ENCODE measurements around the gene PEAK1.
A peak's percentile ranks its signal among the peaks of the same experiment; 100 is the strongest.

The PEAK1 gene

GRCh38 chr15:77354063-77354462, 65.8 kb downstream of the PEAK1 start:
- no peak for ATAC-seq (replicated peaks)
- Mint-ChIP-seq H3K4me1 (ENCODE audit: low read depth in 2 of 2) (peaks cover 0 to 3% of the 10 kb centered on the region in 2 donors), H3K9me3 (no peaks in the 10 kb centered on the region)

DNA sequence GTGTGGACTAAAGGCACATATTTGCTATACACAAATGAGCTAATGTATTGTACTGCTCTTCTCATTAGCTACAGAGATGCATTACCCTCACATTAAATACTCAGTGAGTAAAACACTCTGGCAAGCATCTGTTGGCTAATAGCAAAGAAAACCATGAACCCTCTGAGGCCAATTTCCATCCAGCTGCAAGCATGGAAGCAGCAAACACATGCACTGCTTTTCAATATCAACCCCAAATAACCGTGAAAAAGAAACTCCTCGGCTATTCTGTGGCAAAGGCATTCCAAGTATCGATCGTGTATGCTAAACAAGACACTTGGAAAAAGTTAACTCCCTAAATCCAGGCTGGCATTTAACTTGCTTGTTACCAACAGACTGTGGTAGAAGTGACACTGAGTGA, 67.0 kb downstream of the PEAK1 start:
- H3K36me3 Mint-ChIP-seq (ENCODE audit: insufficient read depth) = no peaks in the 10 kb centered on the region
- DNase-seq (no peak), ATAC-seq (replicated peaks) (no peak)
- H3K4me3 Mint-ChIP-seq = no peak overlapping the region
- H3K27ac Mint-ChIP-seq = no peak overlapping the region
- peaks cover 0 to 3% of the 10 kb centered on the region in 2 donors for H3K4me1 Mint-ChIP-seq (ENCODE audit: low read depth in 2 of 2)
- no peaks in the 10 kb centered on the region for H3K9me3 Mint-ChIP-seq
- no peaks in the 10 kb centered on the region for H3K27me3 Mint-ChIP-seq

More at GRCh38 chr15:77354063-77354462, 65.8 kb downstream of the PEAK1 start:
- Mint-ChIP-seq H3K4me3 (no peak overlapping the region), H3K27ac (no peak overlapping the region), H3K27me3 (no peaks in the 10 kb centered on the region), H3K36me3 (ENCODE audit: insufficient read depth) (no peaks in the 10 kb centered on the region)
- no peak for DNase-seq

- H3K4me3 Mint-ChIP-seq = no peak overlapping the region
- ATAC-seq (replicated peaks) (no peak), DNase-seq (no peak)
- no peaks in the 10 kb centered on the region for H3K9me3 Mint-ChIP-seq
- H3K27me3 Mint-ChIP-seq = no peaks in the 10 kb centered on the region
- no peaks in the 10 kb centered on the region for H3K36me3 Mint-ChIP-seq (ENCODE audit: insufficient read depth)
- no peak overlapping the region for H3K27ac Mint-ChIP-seq
- H3K4me1 Mint-ChIP-seq (ENCODE audit: low read depth in 2 of 2) = peaks cover 0 to 6% of the 10 kb centered on the region in 2 donors
Measured at GRCh38 chr15:77350792-77351191, 69.1 kb downstream of the PEAK1 start.

- Mint-ChIP-seq H3K27me3 (no peaks in the 10 kb centered on the region), H3K36me3 (ENCODE audit: insufficient read depth) (no peaks in the 10 kb centered on the region), H3K9me3 (no peaks in the 10 kb centered on the region)
Measured at GRCh38 chr15:77349666-77350065, 70.2 kb downstream of the PEAK1 start.

DNA sequence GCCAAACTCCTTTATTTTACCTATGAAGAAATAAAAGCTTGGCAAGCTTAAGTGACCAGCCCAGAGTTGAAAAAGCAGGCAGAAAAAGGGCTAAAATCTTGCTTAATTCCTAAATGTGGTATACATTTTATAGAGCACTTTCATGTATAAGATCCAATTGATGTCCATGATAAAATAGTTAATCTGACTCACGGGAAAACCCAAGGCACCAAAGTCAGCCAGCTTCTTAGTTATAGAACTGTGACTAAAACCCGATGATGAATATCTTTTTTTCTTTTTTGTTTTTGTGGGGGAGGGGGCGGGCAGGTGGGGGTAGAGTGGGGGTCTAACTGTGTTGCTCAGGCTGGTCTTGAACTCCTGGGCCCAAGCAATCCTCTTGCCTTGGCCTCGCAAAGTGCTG, 71.4 kb downstream of the PEAK1 start:
- H3K27me3 Mint-ChIP-seq = no peaks in the 10 kb centered on the region
- peaks cover 0 to 4% of the 10 kb centered on the region in 2 donors for H3K4me1 Mint-ChIP-seq (ENCODE audit: low read depth in 2 of 2)
- DNase-seq (no peak), ATAC-seq (replicated peaks) (no peak)
- no peak overlapping the region for H3K27ac Mint-ChIP-seq
- H3K9me3 Mint-ChIP-seq = no peaks in the 10 kb centered on the region
- no peak overlapping the region for H3K4me3 Mint-ChIP-seq
- H3K36me3 Mint-ChIP-seq (ENCODE audit: insufficient read depth) = no peaks in the 10 kb centered on the region

More at GRCh38 chr15:77349666-77350065, 70.2 kb downstream of the PEAK1 start:
- DNase-seq (no peak), ATAC-seq (replicated peaks) (no peak)
- Mint-ChIP-seq H3K27ac (no peak overlapping the region), H3K4me1 (ENCODE audit: low read depth in 2 of 2) (peaks cover 0 to 6% of the 10 kb centered on the region in 2 donors), H3K4me3 (no peak overlapping the region)

DNA sequence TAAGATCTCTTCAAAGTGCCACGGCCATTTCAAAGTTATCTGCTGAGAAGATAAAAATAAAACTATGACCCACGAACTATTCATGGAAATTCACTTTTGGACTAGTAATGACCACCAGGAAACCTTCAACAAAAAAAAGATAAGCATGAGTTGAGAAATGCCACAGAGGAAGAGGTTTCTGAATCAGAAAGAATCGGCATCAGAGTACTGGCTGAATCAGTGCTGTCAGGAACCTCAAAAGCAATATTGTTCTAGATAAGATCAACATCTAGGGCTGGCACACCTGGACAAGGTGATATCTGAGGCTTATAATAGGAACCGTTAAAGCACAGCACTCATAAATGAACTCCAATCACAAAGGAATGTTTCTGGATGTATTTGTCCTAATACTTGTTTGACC, 72.7 kb downstream of the PEAK1 start:
- no peaks in the 10 kb centered on the region for H3K36me3 Mint-ChIP-seq (ENCODE audit: insufficient read depth)
- no peak for ATAC-seq (replicated peaks)
- no peak overlapping the region for H3K27ac Mint-ChIP-seq
- DNase-seq = no peak
- H3K27me3 Mint-ChIP-seq = no peaks in the 10 kb centered on the region
- H3K4me3 Mint-ChIP-seq = no peak overlapping the region
- H3K4me1 Mint-ChIP-seq (ENCODE audit: low read depth in 2 of 2) = peaks cover 0 to 4% of the 10 kb centered on the region in 2 donors
- no peaks in the 10 kb centered on the region for H3K9me3 Mint-ChIP-seq

- no peaks in the 10 kb centered on the region for H3K36me3 Mint-ChIP-seq (ENCODE audit: insufficient read depth)
- H3K4me1 Mint-ChIP-seq (ENCODE audit: low read depth in 2 of 2) = peaks cover 0 to 4% of the 10 kb centered on the region in 2 donors
- no peak overlapping the region for H3K4me3 Mint-ChIP-seq
- ATAC-seq (replicated peaks) (no peak), DNase-seq (no peak)
- H3K27me3 Mint-ChIP-seq = no peaks in the 10 kb centered on the region
- H3K9me3 Mint-ChIP-seq = no peaks in the 10 kb centered on the region
- no peak overlapping the region for H3K27ac Mint-ChIP-seq
Measured at GRCh38 chr15:77346245-77347036, 73.5 kb downstream of the PEAK1 start.

GRCh38 chr15:77342807-77343206, 77.1 kb downstream of the PEAK1 start:
- Mint-ChIP-seq H3K27me3 (no peaks in the 10 kb centered on the region), H3K9me3 (no peaks in the 10 kb centered on the region), H3K4me3 (no peak overlapping the region), H3K36me3 (ENCODE audit: insufficient read depth) (no peaks in the 10 kb centered on the region), H3K27ac (no peak overlapping the region), H3K4me1 (ENCODE audit: low read depth in 2 of 2) (peaks cover 0 to 3% of the 10 kb centered on the region in 2 donors)
- no peak for DNase-seq
- no peak for ATAC-seq (replicated peaks)

DNA sequence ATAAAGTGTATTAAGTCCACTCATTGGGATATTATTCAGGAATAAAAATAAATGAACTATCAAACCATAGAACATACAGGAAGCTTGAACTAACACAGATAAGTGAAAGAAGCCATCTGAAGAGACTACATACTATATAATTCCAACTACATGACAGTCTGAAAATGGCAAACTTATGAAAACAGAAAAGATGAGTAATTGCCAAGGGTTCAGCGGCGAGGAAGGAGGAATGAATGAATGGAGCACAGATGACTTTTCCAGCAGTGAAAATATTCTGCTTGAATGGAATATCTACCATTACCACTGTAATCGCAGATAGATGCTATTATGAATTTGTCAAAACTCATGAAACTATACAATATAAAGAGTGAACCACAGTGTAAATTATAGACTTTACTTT, 79.7 kb downstream of the PEAK1 start:
- DNase-seq (no peak), ATAC-seq (replicated peaks) (no peak)
- Mint-ChIP-seq H3K27ac (no peak overlapping the region), H3K27me3 (no peaks in the 10 kb centered on the region), H3K36me3 (ENCODE audit: insufficient read depth) (no peaks in the 10 kb centered on the region), H3K9me3 (no peaks in the 10 kb centered on the region), H3K4me1 (ENCODE audit: low read depth in 2 of 2) (no peaks in the 10 kb centered on the region), H3K4me3 (no peak overlapping the region)

- ATAC-seq (replicated peaks) (no peak), DNase-seq (no peak)
- Mint-ChIP-seq H3K27ac (peak overlapping the region in 1 of 2 donors; percentile 63), H3K4me3 (no peak overlapping the region), H3K9me3 (no peaks in the 10 kb centered on the region), H3K36me3 (ENCODE audit: insufficient read depth) (no peaks in the 10 kb centered on the region), H3K27me3 (no peaks in the 10 kb centered on the region), H3K4me1 (ENCODE audit: low read depth in 2 of 2) (no peaks in the 10 kb centered on the region)
Measured at GRCh38 chr15:77336006-77336405, 83.9 kb downstream of the PEAK1 start.

DNA sequence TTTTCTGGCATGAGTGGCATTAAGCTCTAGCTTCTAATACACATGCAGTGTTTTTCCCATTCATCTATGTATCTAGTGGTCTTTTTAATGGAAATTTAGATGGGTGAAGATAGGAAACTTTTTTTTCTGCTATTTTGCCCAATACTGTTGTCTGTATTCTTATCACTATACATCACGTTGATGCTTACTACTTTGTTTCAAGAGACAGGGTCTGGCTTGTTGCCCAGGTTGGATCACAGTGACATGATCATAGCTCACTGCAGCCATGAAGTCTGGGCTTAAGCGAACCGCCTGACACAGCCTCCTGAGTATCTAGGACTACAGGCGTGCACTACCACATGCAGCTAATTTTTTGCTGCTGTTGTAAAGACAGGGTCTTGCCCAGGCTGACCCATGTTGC, 84.6 kb downstream of the PEAK1 start:
- Mint-ChIP-seq H3K9me3 (no peaks in the 10 kb centered on the region), H3K36me3 (ENCODE audit: insufficient read depth) (no peaks in the 10 kb centered on the region), H3K27me3 (no peaks in the 10 kb centered on the region), H3K4me3 (no peak overlapping the region), H3K27ac (no peak overlapping the region), H3K4me1 (ENCODE audit: low read depth in 2 of 2) (no peaks in the 10 kb centered on the region)
- ATAC-seq (replicated peaks) (no peak), DNase-seq (no peak)

DNA sequence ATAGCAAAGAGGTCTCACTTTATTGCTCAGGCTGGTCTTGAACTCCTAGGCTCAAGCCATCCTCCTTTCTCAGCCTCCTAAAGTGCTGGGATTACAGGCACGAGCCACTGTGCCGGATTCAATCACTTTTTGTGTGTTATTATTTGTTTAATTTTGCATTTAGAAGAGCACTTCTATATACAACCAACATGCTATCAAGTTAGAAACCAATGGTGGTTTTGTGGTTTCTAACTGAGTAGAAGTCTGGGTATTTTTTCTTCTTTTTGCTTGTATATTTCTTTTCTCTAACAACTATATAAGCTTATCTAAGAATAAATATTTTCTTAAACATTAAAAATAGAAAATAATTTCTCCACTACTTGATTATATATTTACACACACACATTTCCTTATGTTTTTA, 86.7 kb downstream of the PEAK1 start:
- H3K27me3 Mint-ChIP-seq = no peaks in the 10 kb centered on the region
- no peak overlapping the region for H3K27ac Mint-ChIP-seq
- no peaks in the 10 kb centered on the region for H3K36me3 Mint-ChIP-seq (ENCODE audit: insufficient read depth)
- no peak for ATAC-seq (replicated peaks)
- no peaks in the 10 kb centered on the region for H3K9me3 Mint-ChIP-seq
- no peak for DNase-seq
- no peaks in the 10 kb centered on the region for H3K4me1 Mint-ChIP-seq (ENCODE audit: low read depth in 2 of 2)
- H3K4me3 Mint-ChIP-seq = no peak overlapping the region

DNA sequence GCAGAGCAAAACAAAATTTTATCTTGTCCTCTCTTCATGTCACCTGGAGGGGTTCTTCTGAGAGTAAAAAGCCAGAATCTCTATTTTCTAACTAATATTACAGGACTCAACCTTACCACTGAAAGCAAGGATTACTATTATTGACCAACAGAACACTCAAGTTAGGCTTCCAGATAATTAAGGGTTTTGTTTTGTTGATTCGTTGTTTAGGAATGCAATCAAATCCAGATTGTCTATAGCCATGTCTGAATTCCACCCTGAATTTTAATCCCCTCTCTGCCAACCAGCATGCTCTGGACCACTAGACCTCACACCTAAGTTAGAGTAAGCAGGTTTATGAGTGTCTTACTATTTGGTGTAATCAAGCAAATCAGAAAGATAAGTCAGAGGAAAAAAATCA, 90.7 kb downstream of the PEAK1 start:
- Mint-ChIP-seq H3K36me3 (ENCODE audit: insufficient read depth) (no peaks in the 10 kb centered on the region), H3K4me3 (no peak overlapping the region), H3K9me3 (no peaks in the 10 kb centered on the region), H3K4me1 (ENCODE audit: low read depth in 2 of 2) (no peaks in the 10 kb centered on the region), H3K27me3 (no peaks in the 10 kb centered on the region), H3K27ac (no peak overlapping the region)
- ATAC-seq (replicated peaks) (no peak), DNase-seq (no peak)

- no peak overlapping the region for H3K4me3 Mint-ChIP-seq
- H3K27ac Mint-ChIP-seq = no peak overlapping the region
- H3K9me3 Mint-ChIP-seq = peaks cover 0 to 4% of the 10 kb centered on the region in 2 donors
- ATAC-seq (replicated peaks) (no peak), DNase-seq (no peak)
- H3K36me3 Mint-ChIP-seq (ENCODE audit: insufficient read depth) = no peaks in the 10 kb centered on the region
- no peaks in the 10 kb centered on the region for H3K27me3 Mint-ChIP-seq
- H3K4me1 Mint-ChIP-seq (ENCODE audit: low read depth in 2 of 2) = no peaks in the 10 kb centered on the region
Measured at GRCh38 chr15:77327844-77328529, 91.9 kb downstream of the PEAK1 start.

Measured in effector memory CD8-positive, alpha-beta T cell (primary cell).